Measurements from ENCODE around the gene MED27. TPM values are rescaled to one million over a fixed set of nuclear protein-coding genes. Genes with fewer than 3 reads are reported as not detected.

Gene MED27
- total and polyA plus RNA-seq, 2 donors (not counting 1 experiment from before 2014, with no cell fraction given), result 13.4 to 44.7 TPM

GRCh38 chr9:131827821-131828369 is 251.8 kb downstream of the MED27 start:
- no peak overlapping the region for H3K4me3 ChIP-seq (replicated peaks in 1 of 4; ENCODE audit: control extremely low read depth in 1 of 4, insufficient read depth in 1 of 4, low read depth in 3 of 4, low read length in 4 of 4)

GRCh38 chr9:131826966-131827525 is 252.6 kb downstream of the MED27 start:
- DNase-seq (ENCODE audit: low read depth in 2 of 2), result no peak
- Histone ChIP-seq H3K79me2 (ENCODE audit: control insufficient read depth, insufficient read depth, low read length) (no peaks in the 10 kb centered on the region), H3K27me3 (ENCODE audit: control insufficient read depth, insufficient read depth, low read length) (peaks cover 39% of the 10 kb centered on the region)

More at GRCh38 chr9:131827821-131828369, 251.8 kb downstream of the MED27 start:
- Histone ChIP-seq H3K4me1 (ENCODE audit: control insufficient read depth, extremely low read depth, insufficient read depth, low read length) (no peaks in the 10 kb centered on the region), H3K79me2 (ENCODE audit: control insufficient read depth, insufficient read depth, low read length) (no peaks in the 10 kb centered on the region), H4K20me1 (ENCODE audit: control insufficient read depth, extremely low read depth, insufficient read depth, low read length) (no peaks in the 10 kb centered on the region), H3K36me3 (ENCODE audit: control insufficient read depth, insufficient read depth, low read length) (no peaks in the 10 kb centered on the region), H3K9ac (ENCODE audit: insufficient read depth, low read length) (no peak overlapping the region), H3K9me3 (ENCODE audit: control insufficient read depth, insufficient read depth, low read depth, low read length) (no peaks in the 10 kb centered on the region), H3K4me2 (ENCODE audit: extremely low read depth, insufficient read depth, low read length) (no peak overlapping the region), H3K27me3 (ENCODE audit: control insufficient read depth, insufficient read depth, low read length) (peaks cover 38% of the 10 kb centered on the region), H3K27ac (ENCODE audit: insufficient read depth, low read length) (no peak overlapping the region), H2AFZ (ENCODE audit: low read length) (no peak overlapping the region)
- no peak for TF ChIP-seq EZH2 (IDR thresholded peaks at IDR 0.05; ENCODE audit: low read length, missing control alignments)
- TF ChIP-seq CTCF (conservative IDR thresholded peaks at IDR 0.05 in 1 of 2, IDR thresholded peaks at IDR 0.05 in 1 of 2; ENCODE audit: low read depth in 1 of 2, low read length in 2 of 2), result no peak
- no peak for DNase-seq (ENCODE audit: low read depth in 2 of 2)

GRCh38 chr9:131826053-131826452 is 253.6 kb downstream of the MED27 start:
- no peaks in the 10 kb centered on the region for H3K9me3 ChIP-seq (ENCODE audit: control insufficient read depth, insufficient read depth, low read depth, low read length)
- H3K36me3 ChIP-seq (ENCODE audit: control insufficient read depth, insufficient read depth, low read length), result no peaks in the 10 kb centered on the region
- no peaks in the 10 kb centered on the region for H3K79me2 ChIP-seq (ENCODE audit: control insufficient read depth, insufficient read depth, low read length)
- H4K20me1 ChIP-seq (ENCODE audit: control insufficient read depth, extremely low read depth, insufficient read depth, low read length), result no peaks in the 10 kb centered on the region
- no peaks in the 10 kb centered on the region for H3K4me1 ChIP-seq (ENCODE audit: control insufficient read depth, extremely low read depth, insufficient read depth, low read length)
- peaks cover 39% of the 10 kb centered on the region for H3K27me3 ChIP-seq (ENCODE audit: control insufficient read depth, insufficient read depth, low read length)
- no peak overlapping the region for H2AFZ ChIP-seq (ENCODE audit: low read length)
- H3K9ac ChIP-seq (ENCODE audit: insufficient read depth, low read length), result no peak overlapping the region
- TF ChIP-seq EZH2 (IDR thresholded peaks at IDR 0.05; ENCODE audit: low read length, missing control alignments) (no peak), CTCF (conservative IDR thresholded peaks at IDR 0.05 in 1 of 2, IDR thresholded peaks at IDR 0.05 in 1 of 2; ENCODE audit: low read depth in 1 of 2, low read length in 2 of 2) (no peak)
- no peak overlapping the region for H3K4me3 ChIP-seq (replicated peaks in 1 of 4; ENCODE audit: control extremely low read depth in 1 of 4, insufficient read depth in 1 of 4, low read depth in 3 of 4, low read length in 4 of 4)
- DNase-seq (ENCODE audit: low read depth in 2 of 2), result no peak
- H3K27ac ChIP-seq (ENCODE audit: insufficient read depth, low read length), result no peak overlapping the region
- H3K4me2 ChIP-seq (ENCODE audit: extremely low read depth, insufficient read depth, low read length), result no peak overlapping the region

More at GRCh38 chr9:131826966-131827525, 252.6 kb downstream of the MED27 start:
- no peak for TF ChIP-seq EZH2 (IDR thresholded peaks at IDR 0.05; ENCODE audit: low read length, missing control alignments)
- no peak for TF ChIP-seq CTCF (conservative IDR thresholded peaks at IDR 0.05 in 1 of 2, IDR thresholded peaks at IDR 0.05 in 1 of 2; ENCODE audit: low read depth in 1 of 2, low read length in 2 of 2)
- Histone ChIP-seq H4K20me1 (ENCODE audit: control insufficient read depth, extremely low read depth, insufficient read depth, low read length) (no peaks in the 10 kb centered on the region), H3K36me3 (ENCODE audit: control insufficient read depth, insufficient read depth, low read length) (no peaks in the 10 kb centered on the region), H3K4me2 (ENCODE audit: extremely low read depth, insufficient read depth, low read length) (no peak overlapping the region), H3K27ac (ENCODE audit: insufficient read depth, low read length) (no peak overlapping the region), H3K4me3 (replicated peaks in 1 of 4; ENCODE audit: control extremely low read depth in 1 of 4, insufficient read depth in 1 of 4, low read depth in 3 of 4, low read length in 4 of 4) (no peak overlapping the region), H3K4me1 (ENCODE audit: control insufficient read depth, extremely low read depth, insufficient read depth, low read length) (no peaks in the 10 kb centered on the region), H3K9me3 (ENCODE audit: control insufficient read depth, insufficient read depth, low read depth, low read length) (no peaks in the 10 kb centered on the region), H2AFZ (ENCODE audit: low read length) (no peak overlapping the region), H3K9ac (ENCODE audit: insufficient read depth, low read length) (no peak overlapping the region)
